Left hindlimb (tissue), 1 donor: ENCODE data around the gene RALGAPA1.
"Not testable (repeated sequence)": the region's sequence is repeated elsewhere in the genome, so short reads cannot be mapped to it uniquely, and the experiment has no call there.

ENCODE experiments used
- DNase-seq: peaks from one replicate; pipeline ENCODE4 v3.0.0-alpha.2; 2018

RALGAPA1 gene

GRCh38 chr14:35761922-35762321 is 47.2 kb downstream of the RALGAPA1 start:
- DNase-seq, result no peak

- DNase-seq, result no peak
Measured at GRCh38 chr14:35760143-35760542, 49.0 kb downstream of the RALGAPA1 start.

GRCh38 chr14:35758523-35759129 is 50.5 kb downstream of the RALGAPA1 start:
- no peak for DNase-seq

GRCh38 chr14:35754671-35755070 is 54.4 kb downstream of the RALGAPA1 start:
- no peak for DNase-seq

- no peak for DNase-seq
Measured at GRCh38 chr14:35752380-35752779, 56.7 kb downstream of the RALGAPA1 start.

- no peak for DNase-seq
Measured at GRCh38 chr14:35750202-35750904, 58.7 kb downstream of the RALGAPA1 start.

- no peak for DNase-seq
Measured at GRCh38 chr14:35747379-35747778, 61.7 kb downstream of the RALGAPA1 start.

- DNase-seq, result no peak
Measured at GRCh38 chr14:35742442-35742841, 66.7 kb downstream of the RALGAPA1 start.

- DNase-seq, result no peak
Measured at GRCh38 chr14:35742032-35742371, 67.1 kb downstream of the RALGAPA1 start.

- DNase-seq, result no peak
Measured at GRCh38 chr14:35741345-35742031, 67.6 kb downstream of the RALGAPA1 start.

GRCh38 chr14:35740215-35740614 is 68.9 kb downstream of the RALGAPA1 start:
- DNase-seq, result no peak

GRCh38 chr14:35735163-35735562 is 73.9 kb downstream of the RALGAPA1 start:
- not testable (repeated sequence) for DNase-seq

GRCh38 chr14:35733510-35733909 is 75.6 kb downstream of the RALGAPA1 start:
- not testable (repeated sequence) for DNase-seq

GRCh38 chr14:35730871-35731270 is 78.2 kb downstream of the RALGAPA1 start:
- DNase-seq, result no peak

GRCh38 chr14:35727764-35728163 is 81.3 kb downstream of the RALGAPA1 start:
- no peak for DNase-seq

- no peak for DNase-seq
Measured at GRCh38 chr14:35725930-35726329, 83.2 kb downstream of the RALGAPA1 start.

GRCh38 chr14:35715079-35715478 is 94.0 kb downstream of the RALGAPA1 start:
- DNase-seq, result no peak

GRCh38 chr14:35712466-35712865 is 96.6 kb downstream of the RALGAPA1 start:
- DNase-seq, result no peak

- no peak for DNase-seq
Measured at GRCh38 chr14:35708062-35708461, 101.0 kb downstream of the RALGAPA1 start.

GRCh38 chr14:35705636-35706035 is 103.5 kb downstream of the RALGAPA1 start:
- DNase-seq, result no peak

GRCh38 chr14:35704793-35705493 is 104.2 kb downstream of the RALGAPA1 start:
- DNase-seq, result no peak

- DNase-seq, result no peak
Measured at GRCh38 chr14:35701531-35701930, 107.6 kb downstream of the RALGAPA1 start.

GRCh38 chr14:35699791-35700444 is 109.2 kb downstream of the RALGAPA1 start:
- no peak for DNase-seq
